HS-27A (cell line): Measurements from ENCODE around the gene TTC28.

Source experiments
- DNase-seq: peaks from one replicate; pipeline ENCODE4 v3.0.0-alpha.2; 2012; ENCODE audit warnings: low read depth, missing footprints

TTC28 gene

DNA sequence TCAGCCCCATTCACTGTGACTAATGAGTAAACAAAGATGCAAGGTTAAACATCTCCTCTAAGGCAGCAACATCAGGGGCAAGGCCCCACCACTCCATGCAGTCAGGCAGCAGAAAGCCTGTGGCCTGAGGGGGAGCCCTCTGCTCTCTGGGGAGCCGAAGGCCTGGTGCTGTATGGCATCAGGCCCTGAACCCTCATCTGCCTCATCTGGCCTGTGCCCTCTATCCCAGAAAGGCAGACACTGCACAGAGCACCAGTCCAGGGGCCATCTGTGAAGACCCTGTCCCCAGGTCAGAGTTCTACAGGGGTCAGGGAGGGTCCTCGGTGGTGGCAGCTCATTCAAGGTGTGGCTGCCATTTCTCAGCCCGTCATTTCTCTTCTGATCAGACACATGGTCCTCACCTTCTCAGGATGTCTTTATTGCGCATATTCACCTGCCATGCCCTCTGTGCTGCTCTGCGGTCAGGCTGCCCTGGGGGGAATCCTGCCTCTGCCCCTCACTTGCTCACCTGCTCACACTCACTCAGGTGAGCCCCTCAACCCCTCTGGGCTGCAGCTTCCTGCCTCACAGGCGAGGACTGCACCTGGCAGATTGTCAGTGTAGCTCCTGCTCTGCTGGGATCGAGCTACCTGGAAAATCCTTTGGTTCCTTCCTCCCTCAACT, 657.5 kb downstream of the TTC28 start:
- DNase-seq, result no peak

GRCh38 chr22:28021116-28021997, 658.3 kb downstream of the TTC28 start:
- DNase-seq, result no peak

DNA sequence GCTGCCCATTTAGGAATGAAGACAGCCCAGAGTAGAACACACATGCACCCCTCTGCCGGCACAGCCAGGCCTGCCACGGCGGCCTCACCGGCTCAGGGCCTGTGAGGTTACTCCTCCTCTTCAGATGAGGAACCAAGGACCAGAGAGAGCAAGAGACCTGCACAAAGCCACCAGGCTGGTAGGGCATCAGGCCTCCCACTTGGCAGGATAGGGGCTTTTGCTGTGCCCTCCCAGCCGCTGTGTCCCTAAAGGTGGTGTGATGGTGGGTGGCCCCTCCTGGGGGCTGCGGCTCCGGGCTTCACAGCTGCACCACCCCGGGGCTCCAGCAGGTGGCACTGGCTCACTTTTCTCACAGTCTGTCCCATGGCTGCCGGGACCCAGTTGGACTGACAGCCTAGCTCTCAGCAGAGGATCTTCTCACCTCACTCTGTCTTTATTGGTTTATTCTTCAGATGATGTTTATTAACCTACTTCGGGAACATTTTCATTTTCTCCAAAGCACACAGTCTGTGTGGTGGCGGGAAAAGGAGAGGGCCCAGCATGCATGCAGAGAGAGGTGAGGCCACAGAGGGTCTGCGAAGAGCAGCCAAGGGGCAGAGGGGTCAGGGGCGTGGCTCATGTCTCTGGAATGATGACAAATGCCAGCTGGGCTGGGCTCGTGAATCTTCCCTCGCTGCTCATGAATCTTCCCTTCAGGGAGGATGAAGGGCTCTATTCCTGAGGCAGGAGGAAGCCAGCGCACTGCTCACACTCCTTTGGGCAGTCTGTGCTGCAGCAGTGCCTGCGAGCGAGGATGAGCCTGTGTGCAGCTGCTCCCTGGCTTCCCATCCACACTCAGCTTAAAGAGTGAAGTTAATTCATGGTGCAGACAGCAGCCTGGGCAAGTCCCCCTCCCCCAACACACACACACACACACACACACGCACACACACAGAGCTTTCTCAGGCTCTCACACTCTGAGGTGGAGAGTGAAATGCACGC, 659.5 kb downstream of the TTC28 start:
- DNase-seq, result peak; percentile 22

DNA sequence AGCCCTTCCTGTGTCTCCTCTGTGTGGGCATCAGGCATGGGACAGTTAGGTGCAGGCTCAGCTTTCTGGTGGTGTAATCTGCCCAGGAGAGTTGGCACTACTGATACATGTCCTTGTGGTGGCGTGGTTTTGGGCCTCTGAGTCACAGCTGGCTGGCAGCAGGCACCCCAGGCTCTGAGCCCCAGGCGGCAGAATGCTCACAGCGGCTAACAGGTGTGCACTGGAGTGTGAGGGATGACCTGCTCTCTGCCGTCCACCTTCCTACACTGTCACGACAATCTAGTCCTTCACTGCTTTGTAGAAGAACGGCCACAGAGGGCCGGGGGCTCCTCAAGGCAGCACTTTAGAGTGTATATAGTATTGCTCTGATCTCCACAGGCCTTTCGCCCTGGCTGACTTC, 660.3 kb downstream of the TTC28 start:
- DNase-seq, result no peak

DNA sequence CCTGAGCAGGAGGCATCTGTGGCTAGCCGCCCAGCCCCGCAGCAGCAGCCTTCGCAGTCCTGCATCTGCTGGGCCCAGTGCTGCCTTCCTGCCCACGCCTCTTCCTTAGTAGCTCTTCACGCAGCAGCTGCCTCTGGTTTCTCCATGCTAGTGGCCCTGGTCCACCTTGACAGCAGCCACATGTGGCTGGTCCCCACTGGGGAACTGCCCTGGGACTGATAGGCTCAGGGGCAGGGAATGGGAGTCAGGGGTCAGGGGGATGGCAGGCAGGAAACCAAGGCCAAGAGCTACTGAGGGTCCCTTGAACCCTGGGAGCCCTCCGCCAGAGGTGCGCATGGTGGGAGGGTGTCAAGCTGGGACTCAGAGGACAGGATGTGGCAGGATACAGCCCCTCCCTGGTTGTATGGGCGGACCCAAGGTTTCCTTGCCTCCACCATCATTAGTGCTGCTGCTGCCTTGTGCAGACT, 661.1 kb downstream of the TTC28 start:
- no peak for DNase-seq

DNA sequence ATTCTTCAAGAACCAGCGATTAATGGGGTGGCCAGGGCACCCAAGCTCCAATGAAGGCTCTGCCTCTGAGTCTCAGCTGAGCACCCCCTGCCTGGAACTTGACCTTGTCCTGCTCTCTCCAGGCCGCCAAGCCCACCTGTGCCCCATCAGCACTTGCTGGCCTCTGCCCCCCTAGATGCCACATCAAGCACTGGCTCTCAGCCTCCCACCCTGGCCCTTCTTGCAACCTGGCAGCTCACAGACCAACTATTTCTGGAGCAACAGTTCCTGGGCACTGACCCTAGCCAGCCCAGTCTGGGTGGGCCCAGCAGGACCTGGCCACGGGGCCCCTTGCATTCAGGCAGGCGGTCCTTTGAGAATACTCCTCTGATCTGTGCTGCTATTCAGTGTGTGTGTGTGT, 661.8 kb downstream of the TTC28 start:
- no peak for DNase-seq

DNA sequence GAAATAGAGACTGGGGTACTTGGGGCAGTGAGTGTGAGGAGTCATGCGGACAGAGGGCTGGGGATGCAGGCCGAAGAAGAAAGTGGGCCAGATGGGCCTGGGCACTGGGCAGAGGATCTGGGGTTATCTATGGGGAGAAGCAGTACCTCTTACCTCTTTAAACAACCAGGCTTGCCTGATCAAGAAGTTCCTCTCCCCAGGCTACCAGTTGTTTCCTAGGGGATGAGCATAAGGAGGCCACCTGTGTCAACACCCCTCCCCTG, 662.2 kb downstream of the TTC28 start:
- DNase-seq, result no peak

GRCh38 chr22:28016781-28017557, 662.7 kb downstream of the TTC28 start:
- DNase-seq, result no peak

DNA sequence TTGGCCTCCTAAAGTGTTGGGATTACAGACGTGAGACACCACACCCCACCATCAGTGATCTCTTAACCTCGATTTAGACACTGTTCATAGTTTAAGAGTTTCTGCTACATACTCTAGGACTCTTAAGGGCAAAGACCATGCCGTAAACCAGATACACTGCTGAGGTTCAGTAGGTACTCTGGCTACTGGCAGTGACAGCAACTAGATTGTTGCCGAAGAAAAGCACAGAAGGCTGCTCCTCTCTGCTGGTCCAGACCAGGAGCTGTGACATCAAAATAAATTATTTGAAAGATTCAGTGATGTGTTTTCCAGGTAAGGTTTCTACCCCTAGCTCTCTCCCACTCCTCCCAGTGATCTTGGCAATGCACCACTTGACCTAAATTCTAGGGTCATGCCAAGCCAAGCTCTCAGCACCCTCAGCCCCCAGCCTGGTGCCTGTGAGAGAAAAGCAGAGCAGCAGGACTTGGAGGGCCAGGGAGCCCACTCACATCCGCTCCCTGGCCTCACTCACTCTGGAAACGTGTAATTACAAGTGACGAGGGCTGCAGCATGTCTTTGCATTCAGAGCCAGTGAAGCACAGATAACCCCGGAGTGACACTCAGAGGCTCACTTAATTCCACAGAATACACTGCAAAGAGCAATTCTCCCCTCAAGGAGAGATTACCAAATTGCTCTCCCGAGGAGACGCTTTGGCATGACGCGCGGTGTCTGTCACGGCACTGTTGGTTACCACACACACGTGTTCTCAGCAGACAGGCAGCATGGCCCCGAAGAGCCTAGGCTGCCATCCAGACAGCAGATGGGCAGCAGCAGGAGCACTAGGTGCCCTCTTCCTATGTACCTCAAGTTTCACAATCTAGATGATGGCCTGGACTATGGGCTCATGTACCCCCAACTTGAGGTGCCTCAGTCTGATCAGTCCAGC, 663.7 kb downstream of the TTC28 start:
- DNase-seq, result no peak

- no peak for DNase-seq
Measured at GRCh38 chr22:28015046-28015425, 664.6 kb downstream of the TTC28 start.

GRCh38 chr22:28014211-28015045, 665.2 kb downstream of the TTC28 start:
- no peak for DNase-seq

- DNase-seq, result no peak
Measured at GRCh38 chr22:28013611-28014010, 666.0 kb downstream of the TTC28 start.

DNA sequence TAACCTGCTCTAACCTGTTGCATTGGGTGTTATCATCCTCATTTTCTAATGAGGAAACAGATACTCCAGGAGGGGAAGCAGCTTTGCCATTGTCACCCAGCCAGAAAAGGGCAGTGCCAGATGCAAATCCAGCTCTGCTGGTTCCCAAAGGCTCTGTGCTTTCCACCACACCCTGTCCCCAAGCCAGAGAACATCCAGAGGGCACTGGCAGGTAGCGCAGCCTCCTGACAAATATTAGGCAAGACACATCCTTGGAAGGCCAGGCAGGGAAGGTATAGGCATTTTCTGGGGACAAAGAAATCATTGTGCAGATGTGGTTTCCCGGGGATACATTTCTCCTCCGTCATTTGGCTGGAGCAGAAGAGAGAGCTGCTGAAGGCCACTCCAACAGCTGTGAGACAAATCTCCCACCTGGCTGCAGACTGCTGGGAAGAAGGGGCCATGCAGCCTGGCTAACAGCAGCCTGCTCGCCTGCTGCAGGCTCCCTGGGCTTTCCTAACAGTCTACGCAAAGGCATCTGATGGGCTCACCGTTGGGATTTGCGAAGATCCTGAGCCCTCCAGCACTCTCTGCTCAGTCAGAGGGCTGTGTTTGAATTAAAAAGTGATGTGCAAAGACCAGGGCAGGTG, 666.7 kb downstream of the TTC28 start:
- no peak for DNase-seq

GRCh38 chr22:28009272-28009827, 670.3 kb downstream of the TTC28 start:
- DNase-seq, result peak; percentile 47

- DNase-seq, result no peak
Measured at GRCh38 chr22:28008649-28009048, 671.0 kb downstream of the TTC28 start.

DNA sequence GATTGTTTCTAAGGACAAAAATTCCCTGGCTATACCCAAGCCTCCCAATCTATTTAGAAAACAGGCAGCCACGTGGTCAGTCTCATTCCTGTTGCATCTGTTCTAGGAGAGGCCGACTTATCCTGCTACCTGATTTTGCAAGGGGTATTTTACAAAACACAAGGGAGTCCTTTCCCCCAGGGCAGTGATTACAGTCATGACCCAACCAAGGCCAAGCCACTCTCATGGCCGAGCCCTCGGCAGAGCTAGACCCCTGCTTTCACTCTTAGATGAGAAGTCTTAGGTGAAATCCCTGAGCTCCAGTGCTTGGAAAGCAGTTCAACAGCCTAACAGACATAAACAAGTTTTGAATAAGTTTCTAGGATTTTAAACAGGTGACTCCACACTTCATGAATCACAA, 671.6 kb downstream of the TTC28 start:
- no peak for DNase-seq

GRCh38 chr22:28006271-28006670, 673.4 kb downstream of the TTC28 start:
- DNase-seq, result no peak

- no peak for DNase-seq
Measured at GRCh38 chr22:28005513-28005912, 674.1 kb downstream of the TTC28 start.

GRCh38 chr22:28004021-28004420, 675.6 kb downstream of the TTC28 start:
- no peak for DNase-seq
